SW480 (cell line): ENCODE measurements around the gene RTEL1.
"Not testable (repeated sequence)": the region's sequence is repeated elsewhere in the genome, so short reads cannot be mapped to it uniquely, and the experiment has no call there.

Experiments used
- DNase-seq: peaks from one replicate; pipeline ENCODE4 v3.0.0-alpha.2; 2016; ENCODE audit warnings: low spot score

Gene RTEL1

GRCh38 chr20:63667858-63668257 lies 9.7 kb downstream of the RTEL1 start:
- no peak for DNase-seq

GRCh38 chr20:63668351-63668750 lies 10.2 kb downstream of the RTEL1 start:
- no peak for DNase-seq

DNA sequence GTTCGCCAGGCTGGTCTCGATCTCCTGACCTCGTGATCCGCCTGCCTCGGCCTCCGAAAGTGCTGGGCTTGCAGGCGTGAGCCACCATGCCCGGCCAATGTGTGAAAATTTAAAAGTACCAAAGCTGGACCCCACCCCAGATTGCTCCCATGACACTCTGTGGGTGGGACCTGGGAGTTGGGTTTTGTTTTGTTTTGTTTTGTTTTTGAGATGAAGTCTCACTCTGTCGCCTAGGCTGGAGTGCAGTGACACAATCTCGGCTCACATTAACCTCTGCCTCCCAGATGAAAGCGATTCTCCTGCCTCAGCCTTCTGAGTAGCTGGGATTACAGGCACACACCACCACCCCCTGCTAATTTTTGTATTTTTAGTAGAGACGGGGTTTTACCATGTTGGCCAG lies 13.6 kb downstream of the RTEL1 start:
- not testable (repeated sequence) for DNase-seq

- DNase-seq, result no peak
Measured at GRCh38 chr20:63672666-63673065, 14.6 kb downstream of the RTEL1 start.

GRCh38 chr20:63673951-63674350 lies 15.8 kb downstream of the RTEL1 start:
- no peak for DNase-seq

- no peak for DNase-seq
Measured at GRCh38 chr20:63675681-63676368, 17.7 kb downstream of the RTEL1 start.

GRCh38 chr20:63678071-63678470 lies 20.0 kb downstream of the RTEL1 start:
- no peak for DNase-seq

- no peak for DNase-seq
Measured at GRCh38 chr20:63678667-63679465, 20.8 kb downstream of the RTEL1 start.

DNA sequence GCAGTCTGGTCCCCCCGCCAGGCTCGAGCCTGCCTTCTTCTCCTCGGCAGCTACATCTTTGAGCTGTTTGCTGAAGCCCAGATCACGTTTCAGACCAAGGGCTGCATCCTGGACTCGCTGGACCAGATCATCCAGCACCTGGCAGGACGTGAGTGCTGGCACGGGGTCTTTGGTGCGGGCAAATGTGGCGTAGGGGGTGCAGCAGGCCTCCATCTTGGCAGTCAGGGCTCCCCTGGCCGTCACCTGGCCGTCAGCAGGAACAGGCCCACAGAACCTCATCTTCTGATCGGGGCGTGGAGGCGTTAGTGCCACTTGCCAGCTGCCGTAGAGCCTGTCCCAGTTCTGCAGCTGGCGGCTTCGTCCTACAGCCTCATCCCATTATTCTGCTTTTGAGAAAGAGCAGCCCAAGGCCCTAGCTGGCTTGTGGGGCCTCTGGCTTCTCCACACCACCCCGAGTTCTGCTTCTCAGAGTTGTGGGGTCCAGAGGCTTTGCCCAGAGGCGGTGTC lies 21.7 kb downstream of the RTEL1 start:
- DNase-seq, result no peak

DNA sequence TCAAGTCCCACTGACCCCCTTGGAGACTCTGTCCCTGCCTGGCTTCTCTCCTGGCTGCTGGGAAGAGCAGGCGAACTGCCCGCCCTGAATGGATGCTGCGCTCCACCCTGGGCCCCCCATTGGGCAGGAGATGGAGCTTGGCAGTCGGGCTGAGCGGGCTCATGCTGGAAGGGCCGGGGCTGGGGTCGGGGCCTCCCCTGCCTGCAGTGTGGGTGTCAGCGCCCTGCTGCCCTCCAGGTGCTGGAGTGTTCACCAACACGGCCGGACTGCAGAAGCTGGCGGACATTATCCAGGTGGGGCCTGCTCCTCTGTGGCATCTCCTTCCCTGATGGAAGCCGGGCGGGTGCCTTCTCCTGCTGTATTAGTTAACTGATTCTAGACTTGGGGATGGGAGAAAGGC lies 22.3 kb downstream of the RTEL1 start:
- no peak for DNase-seq

- no peak for DNase-seq
Measured at GRCh38 chr20:63680857-63681608, 22.9 kb downstream of the RTEL1 start.

DNA sequence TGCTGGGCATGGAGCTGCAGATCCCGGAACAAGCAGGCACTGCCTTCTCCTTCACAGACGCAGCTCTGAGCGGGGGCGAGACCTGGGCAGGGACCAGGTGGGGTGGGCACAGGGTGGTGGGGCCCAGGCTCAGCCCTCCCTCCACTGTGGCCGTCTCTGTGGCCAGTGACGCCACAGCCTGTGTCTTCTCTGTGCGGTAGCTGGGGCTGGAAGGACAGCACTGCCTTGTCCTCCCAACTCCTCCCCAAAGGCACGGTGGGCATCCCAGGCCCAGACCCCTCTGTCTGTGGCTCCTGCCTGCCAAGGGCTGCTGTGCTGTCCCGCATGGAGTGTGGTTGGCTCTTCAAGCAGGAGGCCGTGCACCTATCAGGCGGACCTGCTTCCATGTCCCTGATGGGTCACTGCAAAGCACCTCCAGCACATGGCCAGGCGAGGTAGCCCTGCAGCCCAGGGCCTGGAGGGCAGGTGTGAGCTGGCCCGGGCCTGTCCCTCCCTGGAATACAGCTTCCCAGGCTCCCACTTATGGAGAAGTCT lies 23.6 kb downstream of the RTEL1 start:
- DNase-seq, result no peak

DNA sequence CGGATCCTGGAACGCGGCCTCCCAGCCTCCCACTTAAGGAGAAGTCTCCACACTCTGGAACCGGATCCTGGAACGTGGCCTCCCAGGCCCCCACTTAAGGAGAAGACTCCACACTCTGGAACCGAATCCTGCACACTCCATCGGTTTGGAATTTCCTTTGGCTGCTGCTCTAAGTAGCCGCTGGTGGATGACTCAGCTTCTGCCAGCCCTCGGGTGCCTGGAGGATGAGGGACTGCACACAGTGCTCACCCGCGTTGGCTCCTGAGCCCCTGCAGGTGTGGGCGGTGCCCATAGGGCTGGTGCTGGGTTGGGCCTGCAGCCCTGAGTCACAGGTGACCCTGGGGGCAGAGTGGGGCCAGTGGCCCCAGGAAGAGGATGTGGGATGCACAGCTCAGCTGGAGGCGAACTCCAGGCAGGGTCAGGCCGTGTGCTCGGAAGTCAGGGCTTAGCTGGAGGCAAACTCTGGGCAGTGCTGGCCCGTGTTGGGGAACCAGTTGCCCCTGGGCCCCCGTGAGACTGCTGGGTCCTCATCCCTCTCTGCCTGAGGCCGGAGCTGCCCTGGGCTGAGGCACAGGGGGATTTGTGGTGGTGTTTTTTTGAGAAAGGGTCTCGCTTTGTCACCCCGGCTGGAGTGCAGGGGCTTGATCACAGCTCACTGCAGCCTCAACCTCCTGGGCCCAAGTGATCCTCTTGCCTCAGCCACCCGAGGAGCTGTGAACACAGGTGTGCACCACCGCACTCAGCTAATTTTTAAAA lies 24.4 kb downstream of the RTEL1 start:
- peak; percentile 99 for DNase-seq

GRCh38 chr20:63685269-63686026 lies 27.3 kb downstream of the RTEL1 start:
- DNase-seq, result no peak

- DNase-seq, result no peak
Measured at GRCh38 chr20:63686094-63686491, 28.0 kb downstream of the RTEL1 start.

- DNase-seq, result peak; percentile 91
Measured at GRCh38 chr20:63686492-63687321, 28.6 kb downstream of the RTEL1 start.

GRCh38 chr20:63687419-63688178 lies 29.5 kb downstream of the RTEL1 start:
- no peak for DNase-seq

DNA sequence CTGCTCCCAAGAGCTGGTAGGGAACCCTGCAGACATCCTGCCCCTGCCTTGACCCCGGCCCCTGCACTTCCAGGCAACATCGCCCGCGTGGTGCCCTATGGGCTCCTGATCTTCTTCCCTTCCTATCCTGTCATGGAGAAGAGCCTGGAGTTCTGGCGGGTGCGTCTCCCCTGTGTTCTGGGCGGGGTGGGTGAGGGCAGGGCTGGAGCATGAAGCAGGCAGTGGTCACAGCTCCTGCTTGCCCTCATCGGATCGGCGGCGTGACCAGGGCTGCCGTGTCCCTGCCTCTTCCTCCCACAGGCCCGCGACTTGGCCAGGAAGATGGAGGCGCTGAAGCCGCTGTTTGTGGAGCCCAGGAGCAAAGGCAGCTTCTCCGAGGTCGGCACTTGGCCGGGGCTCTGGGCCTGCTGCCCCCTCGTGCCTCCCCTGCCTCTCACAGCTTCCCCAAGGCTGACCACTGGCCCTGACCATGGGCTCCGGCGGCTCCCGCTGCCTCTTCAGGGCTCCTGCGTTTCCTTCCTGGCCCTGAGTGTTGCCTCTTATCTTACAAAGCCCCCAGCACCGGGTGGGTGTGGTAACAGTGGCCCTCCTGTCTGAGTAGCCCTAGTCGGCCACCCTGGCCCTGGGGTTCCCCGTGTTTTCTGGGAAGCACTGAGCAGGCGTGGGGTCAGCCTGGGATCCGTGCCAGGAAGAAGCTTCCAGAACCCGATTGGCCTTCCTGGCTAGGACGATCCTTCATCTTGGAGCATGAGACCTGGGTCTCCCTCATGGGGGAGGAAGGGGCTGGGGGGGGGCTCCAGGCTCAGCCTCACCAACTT lies 30.3 kb downstream of the RTEL1 start:
- DNase-seq, result no peak
